Left cardiac atrium (tissue), 4 donors: ENCODE results near the gene IPO4. TPM values are rescaled to one million over a fixed set of nuclear protein-coding genes. Genes with fewer than 3 reads are reported as not detected.

ENCODE experiments used
- ATAC-seq, 2 donors: fragments of 200-7000 bp; cut with Tn5 transposase; one replicate each; pipeline ENCODE4 v1.9.1; 2020; ENCODE audit warnings: mild to moderate bottlenecking in 2 of 2, moderate library complexity in 2 of 2
- DNase-seq: peaks from one replicate; pipeline ENCODE4 v3.0.0-alpha.2; 2020
- intact Hi-C, 2 donors: fragments of 100-400 bp; cut with DNase I; formaldehyde crosslinking; loops; one replicate each; pipeline versions ENCODE4 v1.14.1 to v1.15.1; 2022 to 2023
- total RNA-seq, 2 donors: library from RNA; stranded (reverse); fragmentation: NEBNext Ultra II Directional; extraction: Animal tissue kit (Norgen Biotek cat#: 25700); gene quantifications; one replicate each; pipeline ENCODE4 v1.2.1, GENCODE V29; 2021
- donor health status: DM: no; HTN: yes; CAD: no.
- donor health status: DM: no; HTN: yes; CAD: no; lungs with severe emphysema.
- donor health status: DM: yes; HTN: yes; CAD: no.
- donor health status: Dilated cardiomyopathy.

Gene IPO4
- total RNA-seq, 2 donors from 2014 or later, result 11.8 to 30.2 TPM

DNA sequence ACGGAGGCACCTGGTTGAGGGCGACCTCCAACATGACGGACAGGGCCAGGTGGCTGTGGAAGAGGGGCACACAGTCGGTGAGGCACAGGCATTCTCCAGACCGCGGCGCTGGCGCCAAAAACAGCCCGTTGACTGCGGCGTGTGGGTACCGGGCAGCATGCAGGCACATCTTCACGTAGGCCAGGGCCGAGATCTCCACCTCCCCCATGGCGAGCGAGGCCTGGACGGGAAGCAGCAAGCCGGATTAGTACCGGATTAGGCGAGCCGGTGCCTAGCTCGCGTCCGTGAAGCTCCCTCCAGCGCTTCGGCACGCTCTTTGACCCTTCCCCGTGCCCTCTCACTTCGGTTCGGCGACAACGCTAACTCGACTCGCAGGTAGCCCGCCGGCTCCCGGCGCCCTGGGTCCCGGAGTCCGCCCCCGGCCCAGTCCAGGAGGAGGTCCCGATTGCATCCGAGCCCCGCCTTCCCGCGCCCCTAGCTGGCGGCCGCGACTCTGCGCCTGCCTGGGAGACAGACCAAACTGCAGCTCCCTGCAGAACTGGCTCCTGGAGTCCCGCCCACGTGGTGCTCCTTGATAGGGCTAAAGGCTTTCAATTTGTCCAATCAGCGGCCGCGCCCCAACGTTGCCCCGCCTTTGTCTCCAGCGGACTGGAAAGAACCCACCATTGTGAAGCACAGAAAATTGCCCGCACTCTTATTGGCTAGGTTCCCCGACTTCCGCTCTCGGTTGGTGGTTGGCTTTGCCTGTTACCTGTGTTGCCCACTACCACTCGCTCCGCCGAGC is 47.3 kb downstream of the IPO4 start, which contains the start of gene EMC9:
Gene EMC9, minus strand, starts transcription at position 495 of the 784 bp plus-strand sequence. Its CDS starts 287 bp downstream, at position 208.
- DNase-seq (peak; percentile 100), ATAC-seq (peak; percentile 94 to 96)
- intact Hi-C loops, result no loop called here

DNA sequence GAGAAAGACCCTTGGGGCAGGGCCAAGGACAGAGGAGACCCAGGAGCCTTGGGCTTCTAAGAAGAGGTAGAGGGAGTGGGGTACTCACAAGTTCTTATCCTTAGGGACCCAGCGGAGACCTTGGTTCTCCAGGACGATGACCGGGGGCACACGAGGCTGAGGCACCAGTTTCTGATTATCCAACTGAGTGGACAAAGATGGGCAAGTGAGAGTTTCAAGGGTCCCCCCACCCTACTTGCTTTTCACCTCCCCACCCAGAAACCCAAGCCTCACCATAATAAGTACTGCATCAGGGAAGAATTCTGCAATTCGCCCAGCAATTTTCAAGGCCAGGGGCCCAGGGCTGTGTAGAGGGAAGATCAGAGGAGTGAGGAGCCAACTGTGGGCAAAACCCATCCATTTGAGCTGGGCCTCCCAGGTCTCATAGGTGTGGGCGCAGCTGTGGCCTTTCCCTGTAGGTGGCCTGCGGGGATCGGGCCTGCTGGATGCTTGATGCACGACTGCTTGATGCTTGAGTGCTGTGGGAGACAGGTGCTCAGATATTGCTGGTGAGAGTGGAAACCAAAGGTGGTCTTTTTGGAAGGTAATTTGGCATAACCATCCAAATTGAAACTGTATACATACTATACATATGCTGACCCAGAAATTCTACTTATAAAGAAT is 49.2 kb downstream of the IPO4 start:
- no peak for ATAC-seq
- intact Hi-C loops, result no loop called here
- no peak for DNase-seq

DNA sequence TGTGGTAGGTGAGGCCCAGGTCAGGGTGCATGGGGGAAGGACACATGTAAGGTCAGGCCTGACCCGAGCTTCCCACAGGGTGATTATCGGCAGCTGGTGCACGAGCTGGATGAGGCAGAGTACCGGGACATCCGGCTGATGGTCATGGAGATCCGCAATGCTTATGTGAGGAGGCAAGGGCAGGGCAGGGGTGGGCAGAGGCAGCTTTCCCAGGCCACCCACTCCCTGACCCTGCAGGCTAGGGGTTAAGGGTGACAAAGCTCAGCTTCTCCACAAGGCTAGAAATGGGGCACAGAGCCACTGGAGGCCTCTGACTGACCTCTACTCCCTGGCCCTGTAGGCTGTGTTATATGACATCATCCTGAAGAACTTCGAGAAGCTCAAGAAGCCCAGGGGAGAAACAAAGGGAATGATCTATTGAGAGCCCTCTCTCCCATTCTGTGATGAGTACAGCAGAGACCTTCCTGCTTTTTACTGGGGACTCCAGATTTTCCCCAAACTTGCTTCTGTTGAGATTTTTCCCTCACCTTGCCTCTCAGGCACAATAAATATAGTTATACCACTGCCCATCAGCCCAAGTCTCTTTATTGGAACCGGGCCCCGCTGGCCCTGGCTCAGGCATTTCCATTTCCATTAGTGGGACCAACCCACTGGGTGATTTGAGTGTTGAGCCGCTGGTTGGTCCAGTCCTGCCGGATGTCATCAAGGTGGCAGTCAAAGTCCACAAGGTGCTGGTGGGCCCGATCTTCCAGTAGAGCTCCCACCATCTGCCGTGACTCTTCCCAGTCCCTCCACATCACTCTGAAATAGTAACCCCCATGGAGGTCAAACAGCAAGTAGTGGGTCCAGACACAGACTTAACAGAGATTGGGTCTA is 50.0 kb downstream of the IPO4 start:
- ATAC-seq (no peak), DNase-seq (no peak)
- intact Hi-C loops, result no loop called here

DNA sequence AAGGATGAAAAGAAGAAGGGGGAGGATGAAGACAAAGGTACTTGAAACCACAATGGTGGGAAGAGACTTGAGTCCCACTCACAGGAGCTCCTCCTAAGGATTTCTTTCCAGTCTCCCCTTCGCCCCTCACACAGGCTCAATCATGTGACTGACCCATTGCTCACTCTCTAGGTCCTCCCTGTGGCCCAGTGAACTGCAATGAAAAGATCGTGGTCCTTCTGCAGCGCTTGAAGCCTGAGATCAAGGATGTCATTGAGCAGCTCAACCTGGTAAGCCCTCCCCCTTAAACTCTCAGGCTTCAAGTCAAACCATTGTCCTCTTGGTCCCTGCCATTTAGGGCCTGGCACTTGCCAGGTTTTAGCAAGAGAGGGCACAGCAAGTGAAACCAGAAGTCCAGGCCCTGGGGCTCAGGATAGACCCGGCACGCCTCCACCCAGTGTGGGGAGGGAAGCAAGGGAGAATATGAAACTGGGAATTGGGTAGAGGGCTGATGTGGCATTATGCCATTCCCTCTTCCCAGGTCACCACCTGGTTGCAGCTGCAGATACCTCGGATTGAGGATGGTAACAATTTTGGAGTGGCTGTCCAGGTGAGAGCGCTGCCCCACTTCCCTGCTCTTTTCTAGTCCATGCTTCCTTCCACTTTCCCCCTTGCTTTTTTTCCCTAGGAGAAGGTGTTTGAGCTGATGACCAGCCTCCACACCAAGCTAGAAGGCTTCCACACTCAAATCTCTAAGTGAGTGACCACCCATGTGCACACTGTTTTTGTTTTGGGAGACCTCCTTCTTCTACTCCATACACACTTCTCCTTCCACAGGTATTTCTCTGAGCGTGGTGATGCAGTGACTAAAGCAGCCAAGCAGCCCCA is 50.9 kb downstream of the IPO4 start:
- ATAC-seq (no peak), DNase-seq (no peak)
- intact Hi-C loops, result no loop called here

DNA sequence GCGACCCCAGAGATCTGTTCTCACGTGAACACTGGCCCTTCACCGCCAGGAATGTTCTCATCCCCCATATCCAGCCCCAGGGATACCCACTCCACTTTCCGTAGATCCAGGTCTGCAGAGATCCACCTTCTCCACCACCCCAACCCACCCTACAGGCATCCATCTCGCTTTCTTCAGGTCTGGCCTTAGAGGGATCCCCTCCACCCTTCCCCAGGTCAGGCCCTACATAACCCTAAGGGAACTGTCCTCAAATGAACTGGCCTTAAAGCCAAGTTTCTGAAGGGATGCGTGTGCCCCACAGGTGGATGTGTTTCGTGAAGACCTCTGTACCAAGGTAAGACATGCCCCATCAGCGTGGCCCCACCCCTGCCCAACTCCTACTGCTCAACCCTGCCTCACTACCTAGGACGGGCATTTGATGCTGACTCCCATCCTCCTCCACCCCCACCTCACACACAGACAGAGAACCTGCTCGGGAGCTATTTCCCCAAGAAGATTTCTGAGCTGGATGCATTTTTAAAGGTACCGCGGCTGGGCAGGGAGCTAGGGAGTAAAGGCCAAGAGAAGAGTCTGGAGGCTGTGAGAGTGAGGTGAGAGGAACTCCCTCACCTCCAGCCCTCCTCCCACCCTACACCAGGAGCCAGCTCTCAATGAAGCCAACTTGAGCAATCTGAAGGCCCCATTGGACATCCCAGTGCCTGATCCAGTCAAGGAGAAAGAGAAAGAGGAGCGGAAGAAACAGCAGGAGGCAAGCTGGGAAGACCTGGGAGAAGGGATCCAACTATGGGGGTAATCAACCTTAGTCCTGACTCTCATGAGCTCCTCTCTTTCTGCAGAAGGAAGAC is 51.7 kb downstream of the IPO4 start:
- intact Hi-C loops, result no loop called here
- no peak for DNase-seq
- ATAC-seq, result no peak

DNA sequence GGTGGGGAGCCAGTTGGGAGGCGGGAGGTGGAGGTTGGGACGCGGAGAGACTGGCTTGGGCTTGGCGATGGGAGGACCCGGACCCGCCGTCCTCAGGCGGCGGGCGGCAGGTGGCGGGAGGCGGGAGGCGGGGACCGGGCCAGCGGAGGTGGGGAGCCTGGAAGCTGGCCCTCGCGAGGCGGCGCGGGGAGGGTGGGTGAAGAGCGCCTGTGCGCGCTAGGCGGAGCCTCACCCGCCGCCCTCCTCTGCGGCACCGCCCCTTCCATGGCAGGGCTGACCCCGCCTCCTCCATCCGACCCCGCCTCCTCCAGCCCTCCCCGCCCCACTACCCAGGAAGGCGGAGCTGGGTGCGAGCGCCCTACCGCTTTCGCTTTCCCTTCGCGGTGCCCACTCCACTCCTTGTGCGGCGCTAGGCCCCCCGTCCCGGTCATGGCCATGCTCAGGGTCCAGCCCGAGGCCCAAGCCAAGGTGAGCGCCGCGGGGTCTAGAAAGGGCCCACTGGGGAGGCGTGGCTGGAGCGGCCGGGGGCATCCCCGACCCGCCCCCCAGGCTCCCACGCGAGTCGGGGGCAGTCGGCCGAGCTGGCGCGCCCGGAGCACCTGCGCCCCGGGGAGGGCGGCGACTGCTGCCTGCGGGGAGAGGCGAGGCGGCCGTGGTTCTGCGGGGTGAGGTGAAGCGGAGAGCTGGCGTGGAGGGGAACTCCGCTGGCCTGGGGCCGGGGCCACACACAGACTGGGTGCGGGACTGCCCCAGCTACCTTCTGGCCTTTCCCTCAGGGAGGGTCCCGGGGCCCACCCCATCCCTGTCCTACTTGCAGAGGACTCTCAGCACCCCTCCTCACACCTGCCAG is 52.6 kb downstream of the IPO4 start, which contains the start of gene PSME1:
Gene PSME1, plus strand, starts transcription at position 361 of the 850 bp plus-strand sequence. Its CDS starts 69 bp downstream, at position 430.
- intact Hi-C loops, result no loop called here

DNA sequence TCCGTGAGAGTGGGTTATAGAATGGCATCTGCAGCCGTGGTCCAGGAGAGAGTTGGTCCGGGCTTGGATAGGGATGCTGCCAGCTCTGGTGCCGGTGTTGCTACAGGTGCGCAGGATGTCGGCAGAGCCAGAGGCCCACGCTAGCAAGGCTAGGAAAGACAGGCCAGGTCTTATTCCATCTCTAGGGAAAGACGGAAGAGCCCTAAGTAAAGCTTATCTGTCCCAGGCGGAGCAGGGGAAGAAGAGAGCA is 53.1 kb downstream of the IPO4 start:
- DNase-seq (no peak), ATAC-seq (no peak)
- intact Hi-C loops, result no loop called here

More for the DNA sequence above, 52.6 kb downstream of the IPO4 start, which contains the start of gene PSME1:
- peak; percentile 95 for ATAC-seq
- DNase-seq, result peak; percentile 95

DNA sequence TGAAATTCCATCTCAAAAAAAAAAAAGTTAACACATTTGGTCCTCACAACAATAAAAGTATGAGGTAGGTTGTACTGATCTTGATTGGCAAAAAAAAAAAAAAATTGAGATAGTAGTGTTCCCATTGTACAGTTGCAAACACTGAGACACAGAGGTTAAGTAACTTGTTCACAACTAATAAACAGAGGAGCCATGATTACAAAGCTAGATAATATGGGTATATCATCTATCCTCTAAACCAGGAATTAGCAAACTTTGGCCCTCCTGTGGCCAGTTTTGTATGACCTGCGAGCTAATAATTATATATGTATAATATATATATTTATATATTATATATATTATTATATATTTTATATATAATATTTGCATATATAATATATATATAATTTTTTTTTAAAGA is 54.9 kb downstream of the IPO4 start:
- DNase-seq, result no peak
- intact Hi-C loops, result no loop called here
- no peak for ATAC-seq

DNA sequence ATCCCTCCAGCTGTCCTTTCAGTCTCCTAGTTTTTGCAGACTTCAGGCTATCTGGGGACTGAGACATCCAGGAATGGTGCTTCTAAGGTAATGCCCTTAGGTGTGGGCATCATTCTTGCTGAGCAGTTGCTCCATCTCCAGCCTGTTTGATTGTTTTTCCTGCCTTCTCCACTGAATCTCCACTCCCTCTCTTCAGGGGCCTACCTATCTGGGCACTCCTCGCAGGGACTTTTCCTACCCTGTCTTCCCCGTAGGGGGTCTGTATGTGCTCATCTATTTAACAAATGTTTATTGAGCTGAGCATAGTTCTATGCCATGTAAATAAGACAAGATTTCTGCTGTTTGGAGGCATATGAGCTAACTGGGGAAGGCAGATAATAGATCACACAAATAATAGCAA is 55.6 kb downstream of the IPO4 start:
- no peak for DNase-seq
- intact Hi-C loops, result no loop called here
- ATAC-seq, result no peak

DNA sequence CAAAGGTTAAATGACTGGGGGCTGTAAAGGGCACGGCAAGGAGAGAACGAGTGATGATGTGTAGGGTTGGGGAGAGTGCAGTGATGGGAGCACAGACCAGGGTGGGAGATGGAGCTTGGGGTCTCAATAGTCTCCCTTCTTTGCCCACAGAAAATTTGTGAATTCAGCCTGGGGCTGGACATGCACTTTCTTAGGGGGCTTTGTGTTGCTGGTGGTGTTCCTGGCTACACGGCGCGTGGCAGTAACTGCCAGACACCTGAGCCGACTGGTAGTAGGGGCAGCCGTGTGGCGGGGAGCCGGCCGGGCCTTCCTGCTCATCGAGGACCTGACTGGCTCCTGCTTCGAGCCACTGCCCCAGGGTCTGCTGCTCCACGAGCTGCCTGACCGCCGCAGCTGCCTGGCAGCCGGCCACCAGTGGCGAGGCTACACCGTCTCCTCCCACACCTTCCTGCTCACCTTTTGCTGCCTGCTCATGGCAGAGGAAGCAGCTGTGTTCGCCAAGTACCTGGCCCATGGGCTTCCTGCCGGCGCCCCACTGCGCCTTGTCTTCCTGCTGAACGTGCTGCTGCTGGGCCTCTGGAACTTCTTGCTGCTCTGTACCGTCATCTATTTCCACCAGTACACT is 56.4 kb downstream of the IPO4 start:
- intact Hi-C loops, result no loop called here
- ATAC-seq, result no peak
- no peak for DNase-seq

DNA sequence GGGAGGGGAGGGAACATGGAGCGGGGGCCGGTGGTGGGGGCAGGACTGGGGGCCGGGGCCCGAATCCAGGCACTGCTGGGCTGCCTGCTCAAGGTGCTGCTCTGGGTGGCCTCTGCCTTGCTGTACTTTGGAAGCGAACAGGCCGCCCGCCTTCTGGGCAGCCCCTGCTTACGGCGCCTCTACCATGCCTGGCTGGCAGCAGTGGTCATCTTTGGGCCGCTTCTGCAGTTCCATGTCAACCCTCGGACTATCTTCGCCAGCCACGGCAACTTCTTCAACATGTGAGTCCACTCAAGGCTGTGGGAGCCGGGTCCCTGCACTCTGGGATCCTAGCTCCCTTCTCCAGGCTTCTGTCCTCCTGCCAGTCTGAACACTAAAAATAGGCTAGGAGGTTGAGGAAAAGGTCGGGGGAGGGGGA is 57.1 kb downstream of the IPO4 start:
- ATAC-seq (peak; percentile 1 to 5), DNase-seq (no peak)
- intact Hi-C loops, result no loop called here

DNA sequence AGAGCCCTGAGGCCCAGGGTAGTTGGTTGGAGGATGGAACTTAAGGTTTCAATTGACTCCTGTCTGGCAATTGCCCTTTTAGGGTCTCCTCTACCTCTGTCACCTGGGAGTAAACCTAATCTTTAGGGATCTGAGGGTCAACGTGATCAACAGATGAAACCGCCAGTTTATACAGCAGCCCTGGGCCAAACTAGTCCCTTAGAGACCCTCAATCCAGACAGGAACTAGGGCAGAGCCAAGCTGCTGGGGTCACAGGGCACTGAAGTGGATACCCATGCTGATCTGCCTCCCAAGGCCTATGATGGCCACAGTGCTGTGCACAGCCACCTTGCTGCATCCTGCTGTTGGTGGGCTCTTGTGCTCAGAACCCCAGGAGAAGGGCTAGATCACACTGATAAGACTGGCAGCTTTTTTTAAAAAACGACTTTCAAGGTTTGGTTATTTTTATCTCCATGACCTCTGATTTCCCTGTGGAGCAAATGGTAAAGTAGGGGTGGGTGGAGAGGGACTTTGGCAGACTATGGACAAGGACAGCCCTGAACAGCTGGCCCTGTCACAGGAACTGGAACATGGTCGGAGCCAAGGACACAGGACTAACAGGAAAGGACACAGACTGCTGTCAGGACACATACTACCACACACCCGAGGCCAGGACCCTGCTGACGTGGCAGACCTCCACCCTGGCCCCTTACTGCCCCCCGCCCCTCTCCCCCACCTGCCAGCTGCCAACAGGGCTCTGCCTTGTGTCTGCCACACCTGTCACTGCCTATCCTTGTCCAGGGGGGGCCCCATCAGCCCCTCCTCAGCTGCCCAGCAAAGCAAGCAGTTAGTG is 57.7 kb downstream of the IPO4 start:
- intact Hi-C loops, result no loop called here
- DNase-seq (peak; percentile 74), ATAC-seq (peak; percentile 62 to 64)

DNA sequence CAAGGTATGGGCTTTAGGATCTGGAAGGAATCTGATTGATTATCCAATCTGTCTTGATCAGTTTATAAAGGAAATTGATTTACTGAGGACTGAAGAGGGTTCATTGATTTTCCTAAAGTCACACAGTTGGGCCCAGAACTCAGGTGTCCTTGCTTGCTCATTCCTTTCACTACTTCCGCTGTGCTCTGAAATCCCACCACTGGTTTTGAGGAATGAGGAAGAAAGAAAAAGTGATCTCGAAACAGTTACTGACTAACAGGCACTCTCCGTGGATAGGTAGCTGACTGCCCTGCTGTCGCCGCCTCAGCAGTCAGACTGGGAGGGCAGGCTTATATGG is 58.3 kb downstream of the IPO4 start, which contains the start of gene FITM1:
Gene FITM1, plus strand, starts transcription at position 280 of the 337 bp plus-strand sequence. CDS start 905 bp downstream, outside the sequence.
- intact Hi-C loops, result no loop called here
- DNase-seq (no peak), ATAC-seq (no peak)
